ENCODE measurements around the gene SPTBN2. TPM values are rescaled to one million over a fixed set of nuclear protein-coding genes. Genes with fewer than 3 reads are reported as not detected.

Gene SPTBN2
- total and polyA plus RNA-seq, 2 experiments from 2014 or later, result 0.22 TPM; not detected in 1

GRCh38 chr11:66692446-66692845 lies 36.6 kb downstream of the SPTBN2 start:
- TF ChIP-seq EZH2phosphoT487 (IDR thresholded peaks at IDR 0.05; ENCODE audit: insufficient read depth, low read depth), result no peak
- TF ChIP-seq EZH2 (IDR thresholded peaks at IDR 0.05; ENCODE audit: insufficient read depth, poor library complexity, severe bottlenecking), result no peak
- Histone ChIP-seq H3K27me3 (replicated peaks; ENCODE audit: insufficient read depth) (no peaks in the 10 kb centered on the region), H3F3A (ENCODE audit: insufficient read depth) (no peaks in the 10 kb centered on the region), H2AFZ (no peak overlapping the region), H3K9ac (no peak overlapping the region), H3K9me3 (ENCODE audit: low read depth) (no peaks in the 10 kb centered on the region), H3K4me1 (ENCODE audit: insufficient read depth) (no peaks in the 10 kb centered on the region), H3K4me3 (no peak overlapping the region), H3K79me2 (ENCODE audit: insufficient read depth) (no peaks in the 10 kb centered on the region), H3K36me3 (ENCODE audit: low read depth) (no peaks in the 10 kb centered on the region), H3K9me2 (ENCODE audit: insufficient read depth) (no peaks in the 10 kb centered on the region), H4K20me1 (ENCODE audit: insufficient read depth) (no peaks in the 10 kb centered on the region), H3K27ac (no peak overlapping the region), H3K4me2 (ENCODE audit: unreplicated experiment) (no peak overlapping the region)
- in situ Hi-C loops (cut with MboI), result loop anchor here (10.0 kb wide), 2 partner anchors 142 to 282 kb away; partner anchors contain the start of gene C11orf86
- WGBS, 2 experiments (ENCODE audit: low coverage in 1 of 2, low lambda C conversion rate in 2 of 2, missing lambda C conversion rate in 2 of 2), result 86% methylated on average over 18 of the region's 18 CpGs
- DNase-seq, result no peak

DNA sequence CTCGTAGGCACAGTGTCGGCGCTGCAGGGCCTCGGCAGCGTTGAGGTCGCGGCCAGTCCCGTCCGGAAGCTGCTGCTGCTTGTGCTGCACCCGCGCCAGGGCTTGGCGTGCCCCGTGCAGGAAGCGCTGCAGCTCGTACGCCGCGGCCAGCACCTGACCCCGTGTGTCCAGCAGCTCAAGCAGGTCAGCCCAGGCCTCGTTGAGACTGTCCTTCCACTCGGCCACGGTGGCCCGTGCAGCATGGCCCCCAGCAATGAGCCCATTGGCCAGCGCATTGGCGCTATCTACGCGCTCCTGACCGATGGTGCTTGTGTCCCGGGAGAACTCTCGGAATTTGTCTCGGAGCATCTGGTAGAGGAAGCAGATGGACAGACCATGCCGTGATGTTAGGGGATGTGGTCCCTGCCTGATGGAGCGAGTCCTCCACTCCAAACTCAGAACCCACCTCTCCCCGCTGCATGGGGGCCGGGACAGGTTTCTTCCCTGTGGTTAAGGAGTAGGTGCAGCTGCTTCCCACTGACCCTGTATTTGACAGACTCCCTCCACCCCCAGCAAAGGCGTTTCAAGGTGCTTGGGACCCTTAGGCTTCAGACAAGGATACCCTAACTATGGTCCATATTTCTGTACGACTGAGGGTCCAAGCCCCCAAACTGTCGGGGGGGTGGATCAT lies 37.6 kb downstream of the SPTBN2 start:
- Histone ChIP-seq H3K27ac (no peak overlapping the region), H3K4me3 (no peak overlapping the region), H4K20me1 (ENCODE audit: insufficient read depth) (no peaks in the 10 kb centered on the region), H3K9me2 (ENCODE audit: insufficient read depth) (no peaks in the 10 kb centered on the region), H3K4me2 (ENCODE audit: unreplicated experiment) (no peak overlapping the region), H3K4me1 (ENCODE audit: insufficient read depth) (no peaks in the 10 kb centered on the region), H3K36me3 (ENCODE audit: low read depth) (no peaks in the 10 kb centered on the region), H3F3A (ENCODE audit: insufficient read depth) (no peaks in the 10 kb centered on the region), H3K79me2 (ENCODE audit: insufficient read depth) (no peaks in the 10 kb centered on the region), H2AFZ (no peak overlapping the region), H3K9ac (no peak overlapping the region), H3K9me3 (ENCODE audit: low read depth) (no peaks in the 10 kb centered on the region), H3K27me3 (replicated peaks; ENCODE audit: insufficient read depth) (no peaks in the 10 kb centered on the region)
- TF ChIP-seq EZH2phosphoT487 (IDR thresholded peaks at IDR 0.05; ENCODE audit: insufficient read depth, low read depth) (no peak), EZH2 (IDR thresholded peaks at IDR 0.05; ENCODE audit: insufficient read depth, poor library complexity, severe bottlenecking) (no peak)
- in situ Hi-C loops (cut with MboI), result loop anchor here (10.0 kb wide), 2 partner anchors 143 to 283 kb away; partner anchors contain the start of gene C11orf86
- DNase-seq, result no peak
- WGBS, 2 experiments (ENCODE audit: low coverage in 1 of 2, low lambda C conversion rate in 2 of 2, missing lambda C conversion rate in 2 of 2), result 84 to 85% methylated on average over 36 to 38 of the region's 38 CpGs

GRCh38 chr11:66689661-66690590 lies 39.1 kb downstream of the SPTBN2 start:
- in situ Hi-C loops (cut with MboI), result loop anchor here (10.0 kb wide), 2 partner anchors 145 to 285 kb away; partner anchors contain the start of gene C11orf86
- no peaks in the 10 kb centered on the region for H3K79me2 ChIP-seq (ENCODE audit: insufficient read depth)
- no peaks in the 10 kb centered on the region for H4K20me1 ChIP-seq (ENCODE audit: insufficient read depth)
- no peaks in the 10 kb centered on the region for H3K4me1 ChIP-seq (ENCODE audit: insufficient read depth)
- H3K4me3 ChIP-seq, result no peak overlapping the region
- no peak overlapping the region for H3K4me2 ChIP-seq (ENCODE audit: unreplicated experiment)
- no peaks in the 10 kb centered on the region for H3K9me3 ChIP-seq (ENCODE audit: low read depth)
- no peak for TF ChIP-seq EZH2 (IDR thresholded peaks at IDR 0.05; ENCODE audit: insufficient read depth, poor library complexity, severe bottlenecking)
- TF ChIP-seq EZH2phosphoT487 (IDR thresholded peaks at IDR 0.05; ENCODE audit: insufficient read depth, low read depth), result no peak
- H3K9ac ChIP-seq, result no peak overlapping the region
- H2AFZ ChIP-seq, result no peak overlapping the region
- H3F3A ChIP-seq (ENCODE audit: insufficient read depth), result no peaks in the 10 kb centered on the region
- DNase-seq, result no peak
- H3K9me2 ChIP-seq (ENCODE audit: insufficient read depth), result no peaks in the 10 kb centered on the region
- H3K27me3 ChIP-seq (replicated peaks; ENCODE audit: insufficient read depth), result no peaks in the 10 kb centered on the region
- no peak overlapping the region for H3K27ac ChIP-seq
- 89% methylated on average over 32 of the region's 32 CpGs for WGBS, 2 experiments (ENCODE audit: low coverage in 1 of 2, low lambda C conversion rate in 2 of 2, missing lambda C conversion rate in 2 of 2)
- no peaks in the 10 kb centered on the region for H3K36me3 ChIP-seq (ENCODE audit: low read depth)
